HG03025 (cell line): Measurements from ENCODE around the gene ALPI.

Experiments
- ATAC-seq: cut with Tn5 transposase; IDR thresholded peaks from one replicate; pipeline ENCODE4 v1.9.1; 2021; ENCODE audit warnings: mild to moderate bottlenecking, moderate library complexity; ENCODE audit not compliant: unreplicated experiment, low FRiP score

Gene ALPI

DNA sequence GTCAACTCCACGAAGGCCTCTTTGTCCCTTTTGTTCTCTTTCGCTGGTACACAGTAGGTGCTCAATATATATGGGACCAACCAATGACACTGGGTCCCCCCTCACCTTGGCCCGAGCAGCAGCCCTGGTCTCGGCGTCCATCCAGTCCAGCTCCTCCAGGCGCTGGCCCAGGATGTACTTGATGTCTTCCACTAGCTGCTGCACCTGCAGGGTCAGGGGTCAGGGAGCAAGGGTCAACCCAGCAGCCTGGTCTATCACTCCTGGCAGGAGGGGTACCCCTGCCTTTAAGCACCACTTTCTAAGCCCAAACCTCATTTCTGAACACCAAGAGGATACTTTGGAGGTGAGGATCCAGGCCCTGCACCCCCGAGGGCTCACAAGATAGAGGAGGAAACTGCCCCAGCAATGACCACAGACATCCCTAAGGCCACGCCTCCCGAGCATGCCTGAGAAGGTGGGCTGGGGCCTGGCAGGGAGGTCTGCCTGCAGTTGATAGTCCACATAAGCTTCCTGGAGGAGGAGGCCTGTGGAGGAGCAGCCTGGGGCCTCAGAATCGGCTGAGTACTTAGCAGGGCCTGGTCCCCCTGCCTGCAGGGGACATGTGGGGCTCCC, 27.5 kb downstream of the ALPI start:
- ATAC-seq = no peak

DNA sequence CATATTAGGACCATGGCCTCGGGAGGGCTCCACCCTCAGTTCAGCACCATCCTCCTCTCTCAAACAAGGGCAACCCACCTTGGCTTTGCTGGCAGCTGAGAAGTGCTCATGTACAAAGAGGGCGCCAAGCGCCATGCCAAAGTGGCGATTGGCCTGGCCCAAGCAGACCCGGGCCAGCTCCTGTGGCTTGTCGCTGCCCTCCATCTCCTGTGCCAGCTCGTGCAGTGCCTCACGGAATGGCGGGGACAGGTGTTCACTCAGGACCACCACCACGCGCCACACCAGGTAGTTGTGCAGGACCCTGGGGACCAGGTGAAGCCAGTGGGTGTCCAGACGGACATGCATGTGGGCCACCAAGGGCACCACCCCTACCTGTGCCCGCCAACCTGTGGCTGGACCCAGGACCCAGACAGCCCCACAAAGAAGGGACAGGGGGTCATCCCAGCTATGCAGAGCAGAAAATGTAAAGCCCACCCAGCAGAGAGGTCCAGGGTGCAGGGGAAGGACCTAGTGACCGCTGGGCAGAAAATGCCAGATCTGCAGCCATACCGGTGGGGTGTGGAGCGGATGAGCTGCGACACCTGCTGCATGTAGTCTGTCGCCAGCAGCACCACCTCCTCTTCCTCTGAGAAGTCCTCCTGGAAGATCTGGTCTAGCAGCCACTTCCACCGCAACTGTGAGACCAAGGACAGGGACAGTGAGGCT, 28.1 kb downstream of the ALPI start:
- ATAC-seq = no peak

DNA sequence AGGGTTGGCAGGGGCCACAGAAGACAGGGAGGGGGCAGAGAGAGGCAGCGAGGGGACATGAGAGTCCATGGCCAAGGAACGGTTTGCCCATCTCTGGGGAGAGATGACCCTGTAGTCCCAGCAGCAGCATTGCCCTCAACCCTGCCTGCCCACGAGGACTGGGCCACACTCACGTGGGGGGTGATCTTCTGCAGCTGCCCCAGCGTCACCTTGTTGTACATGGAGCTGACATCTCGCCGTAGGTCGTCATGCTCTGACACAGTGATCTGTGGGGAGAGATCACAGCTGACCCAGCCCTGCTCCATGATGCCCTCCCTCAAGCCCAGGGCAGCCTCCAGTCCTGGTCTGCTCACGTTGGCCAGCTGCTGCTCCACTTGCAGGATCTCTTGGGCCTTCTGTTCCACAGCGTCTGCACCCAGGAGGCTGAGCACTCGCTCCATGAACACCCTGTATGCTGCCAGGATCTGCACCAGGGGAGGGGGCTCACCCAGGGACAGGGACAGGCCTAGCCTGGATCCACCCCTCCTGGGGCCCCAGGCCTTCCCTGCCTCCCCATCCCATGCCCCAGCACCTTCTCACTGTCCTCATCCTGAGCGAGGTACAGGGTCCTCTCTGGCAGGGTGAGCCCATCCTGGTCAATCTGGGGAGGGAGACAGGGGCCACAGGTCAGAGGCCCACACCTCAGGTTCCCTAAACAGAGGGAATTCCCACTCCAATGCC, 28.8 kb downstream of the ALPI start:
- no peak for ATAC-seq

DNA sequence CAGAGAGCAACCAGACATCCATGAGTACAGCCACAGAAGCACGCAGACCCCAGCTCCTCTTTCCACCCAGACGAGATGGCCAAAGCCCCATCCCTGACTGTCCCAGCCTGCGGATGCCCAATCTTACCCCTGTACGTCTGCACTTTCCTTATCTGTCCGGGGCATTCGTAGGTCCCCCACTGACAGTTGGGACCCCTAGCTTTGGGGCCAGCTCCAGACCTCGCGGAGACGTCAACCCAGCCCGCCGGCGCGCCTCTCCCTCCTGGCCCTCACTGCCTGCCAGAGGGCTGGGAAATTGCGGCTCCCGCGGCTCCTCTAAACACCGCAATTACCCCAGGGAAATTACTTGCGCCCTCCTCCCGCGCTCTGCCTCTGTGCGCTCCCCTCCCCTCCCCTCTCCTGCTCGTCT, 29.4 kb downstream of the ALPI start:
- no peak for ATAC-seq

DNA sequence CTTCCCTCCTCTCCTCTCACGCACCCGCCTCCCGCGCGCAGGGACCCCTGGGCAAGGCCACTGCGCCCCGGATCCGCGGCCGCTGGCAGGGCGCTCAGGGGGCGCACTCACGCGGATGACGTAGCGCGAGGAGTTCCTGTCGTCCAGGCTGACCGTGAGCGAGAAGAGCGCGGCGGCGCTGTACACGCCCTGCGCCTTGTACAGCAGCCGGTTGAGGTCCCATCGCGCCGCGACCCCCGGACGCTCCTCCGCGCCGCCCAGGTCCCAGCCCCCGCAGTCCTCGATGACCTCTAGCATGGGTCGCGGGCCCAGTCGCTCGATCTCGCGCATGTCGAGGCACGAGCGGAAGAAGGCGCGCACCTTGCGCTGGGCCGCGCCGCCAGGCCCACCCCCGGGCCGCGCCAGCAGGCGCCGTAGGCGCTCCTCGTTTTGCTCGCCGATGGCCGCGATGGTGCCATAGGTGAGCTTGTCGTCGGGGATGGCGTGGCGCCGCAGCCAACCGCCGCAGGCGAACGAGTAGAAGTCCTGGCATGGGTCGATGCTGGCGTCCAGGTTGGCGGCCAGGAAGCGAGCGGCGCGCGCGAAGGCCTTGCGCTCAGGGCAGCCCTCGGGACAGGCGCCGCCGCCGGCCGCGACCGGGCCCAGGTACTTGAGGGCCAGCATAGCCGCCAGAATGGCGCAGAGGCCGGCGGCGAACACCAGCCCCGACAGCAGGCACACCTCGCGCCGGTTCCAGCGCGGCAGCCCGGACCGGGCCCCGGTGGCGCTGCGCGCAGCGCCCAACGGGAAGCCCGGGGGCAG, 30.0 kb downstream of the ALPI start:
- ATAC-seq = no peak

DNA sequence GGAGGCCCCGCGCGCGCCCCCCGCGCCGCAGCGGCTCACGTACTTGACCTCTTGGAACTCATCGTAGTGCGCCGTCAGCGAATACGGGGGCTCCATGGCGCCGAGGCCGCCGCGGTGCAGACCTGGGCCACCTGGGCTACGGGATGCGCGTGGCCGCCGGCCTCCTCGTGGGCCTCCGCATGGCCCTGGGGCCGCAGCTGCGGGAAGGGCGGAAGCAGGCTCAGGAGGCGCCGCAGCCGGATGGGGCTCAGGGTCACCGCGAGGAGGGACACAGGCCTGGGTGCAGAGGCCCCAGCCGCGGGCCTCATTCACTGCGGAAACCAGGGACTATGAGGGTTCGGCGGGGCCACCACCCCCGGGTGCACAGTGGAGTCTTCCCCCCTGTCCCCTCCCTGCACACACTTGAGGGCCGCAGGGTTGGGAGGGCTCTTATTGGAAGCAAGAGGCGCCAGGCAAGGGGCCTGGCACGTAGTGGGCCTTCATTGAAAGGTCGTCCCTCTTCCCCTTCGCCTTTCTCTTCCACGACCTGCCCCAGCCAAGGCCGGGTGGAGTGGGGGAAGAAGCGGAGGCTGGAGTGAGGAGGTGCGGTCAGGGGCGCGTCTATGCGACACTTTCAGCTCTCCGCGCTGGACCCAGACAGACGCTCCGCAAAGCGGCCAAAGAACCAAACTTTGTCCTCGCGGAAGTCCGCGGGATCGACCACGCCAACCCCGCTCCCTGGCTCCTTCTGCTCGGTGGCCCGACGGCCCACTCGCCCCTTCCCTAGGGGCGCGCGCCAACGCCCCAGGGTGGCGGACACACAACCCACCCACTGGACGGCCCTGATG, 30.8 kb downstream of the ALPI start:
- no peak for ATAC-seq

DNA sequence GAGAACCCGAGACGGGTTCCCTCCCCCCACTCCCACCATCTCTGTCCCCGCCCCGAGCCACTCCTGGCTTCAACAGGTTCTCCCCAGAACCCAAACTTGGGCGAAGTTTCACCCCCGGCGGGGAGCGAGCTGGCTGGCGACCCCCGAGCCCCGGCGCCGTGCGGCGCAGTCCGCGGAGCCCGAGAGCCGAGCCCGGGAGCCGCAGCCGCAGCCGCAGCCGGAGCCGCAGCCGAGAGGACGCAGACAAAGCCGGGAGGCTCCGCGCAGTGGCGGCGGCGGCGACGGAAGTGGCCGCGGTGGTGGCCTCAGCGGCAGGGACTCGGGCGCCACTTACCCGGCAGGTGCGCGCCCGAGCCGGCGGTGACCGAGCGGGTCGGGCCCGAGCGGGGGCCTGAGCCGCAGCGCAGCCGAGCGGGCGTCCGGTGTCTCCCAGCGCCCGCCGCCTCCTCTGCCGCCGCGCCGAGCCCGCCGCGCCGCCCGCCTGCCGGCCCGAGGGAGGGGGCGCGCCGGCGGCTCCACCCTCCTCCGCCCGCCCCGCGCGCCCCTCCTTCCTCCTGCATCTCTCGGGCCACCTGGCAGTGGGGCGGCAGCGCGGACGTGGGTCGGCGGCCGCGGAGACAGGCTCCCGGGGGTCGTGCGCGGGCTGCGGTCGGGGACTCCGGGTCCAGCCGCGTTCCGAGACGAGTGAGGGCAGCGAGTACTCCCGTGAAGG, 31.6 kb downstream of the ALPI start, which contains the start of gene ECEL1:
TSS of gene ECEL1 (minus strand) at position 450 of the 712 bp plus-strand sequence. CDS start 1,181 bp downstream, outside the sequence.
- no peak for ATAC-seq

DNA sequence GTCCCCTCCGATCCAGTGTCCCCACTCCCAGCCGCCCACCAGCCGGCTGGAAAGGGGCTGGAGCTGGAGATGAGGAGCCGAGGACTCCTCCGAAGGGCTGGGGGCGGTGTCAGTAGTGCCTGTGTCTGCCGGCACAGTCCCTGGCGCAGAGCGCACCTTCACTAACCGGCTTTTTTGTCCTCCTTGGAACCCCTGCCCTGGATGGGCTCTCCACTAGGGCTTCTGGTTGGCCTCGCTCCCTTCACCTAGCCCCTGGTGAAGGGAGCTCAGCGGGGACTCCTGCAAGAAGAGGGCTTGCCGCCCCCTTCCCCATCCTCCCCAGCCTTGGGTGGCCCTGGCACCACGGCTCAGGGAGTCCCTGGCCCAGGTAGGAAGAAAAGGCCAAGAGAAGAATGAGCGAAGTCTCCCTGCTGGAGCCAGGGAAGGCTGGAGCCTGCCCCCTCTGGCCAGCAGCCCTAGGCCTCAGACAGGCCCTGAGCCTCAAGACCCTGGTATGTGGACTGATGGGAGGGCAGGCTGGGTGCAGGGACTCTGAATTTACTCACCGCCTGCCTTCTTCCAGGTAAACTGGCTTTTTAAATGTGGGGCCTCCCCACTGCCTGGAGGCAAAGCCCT, 32.3 kb downstream of the ALPI start:
- ATAC-seq = no peak

DNA sequence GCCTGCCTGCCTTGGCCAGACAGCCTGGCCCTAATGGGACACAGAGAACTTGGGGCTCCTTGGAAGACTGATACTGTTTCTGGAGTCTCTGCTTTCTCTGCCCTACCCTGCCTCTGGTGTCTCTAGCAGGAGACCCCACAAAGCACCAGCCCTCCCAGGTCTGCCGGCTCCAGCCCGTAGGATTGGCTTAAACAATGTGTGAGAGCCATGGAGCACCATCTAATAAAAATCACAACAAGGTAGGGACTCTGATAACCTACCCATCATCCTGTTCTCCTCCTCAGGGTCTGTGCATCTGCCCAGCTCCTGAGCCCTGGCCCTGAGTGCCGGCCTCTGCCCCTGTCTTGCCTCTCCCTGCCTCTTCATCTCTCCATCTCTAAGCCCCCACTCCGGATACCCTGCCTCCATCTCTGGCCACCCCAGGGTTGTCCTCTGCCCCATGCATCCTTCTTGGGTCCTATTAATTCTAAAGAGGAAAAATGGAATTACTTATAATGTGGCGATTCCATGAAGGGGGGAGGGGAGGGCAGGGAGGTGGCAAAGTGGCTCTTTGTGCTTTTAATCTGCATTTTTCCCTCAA, 32.9 kb downstream of the ALPI start:
- ATAC-seq = no peak

DNA sequence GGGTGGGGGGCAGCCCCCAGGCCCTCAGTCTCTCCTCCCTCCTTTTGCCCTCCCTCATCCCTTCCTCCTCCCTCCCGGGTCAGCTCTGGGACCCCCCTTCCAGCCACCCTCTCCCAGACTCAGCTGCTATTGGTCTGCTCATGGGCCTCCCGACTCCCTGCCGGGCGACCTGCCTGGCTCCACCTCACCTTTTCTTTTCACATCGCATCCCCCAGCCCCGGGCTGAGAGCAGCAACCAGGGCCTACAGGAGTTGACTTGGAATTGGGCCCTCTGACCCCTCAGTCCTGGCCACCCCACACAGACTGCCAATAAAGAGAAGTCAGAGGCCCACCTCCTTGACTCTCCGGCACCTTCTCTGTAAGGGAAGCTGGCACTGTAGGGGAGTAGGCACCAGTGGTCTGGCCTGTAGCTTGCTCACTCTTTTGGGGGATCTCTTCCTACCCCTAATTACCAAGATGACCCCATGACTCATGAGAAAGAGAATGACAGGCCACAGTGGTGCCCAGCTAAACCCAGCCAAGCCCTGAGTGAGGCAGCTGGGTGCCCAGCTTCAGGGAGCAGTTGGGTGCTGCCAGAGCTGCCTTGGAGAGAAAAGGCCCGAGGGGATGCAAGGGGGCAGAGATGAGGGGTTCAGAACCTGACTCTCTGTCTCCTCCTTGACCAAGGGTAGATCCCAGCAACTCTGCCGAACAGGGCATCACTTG, 33.7 kb downstream of the ALPI start:
- ATAC-seq = no peak

DNA sequence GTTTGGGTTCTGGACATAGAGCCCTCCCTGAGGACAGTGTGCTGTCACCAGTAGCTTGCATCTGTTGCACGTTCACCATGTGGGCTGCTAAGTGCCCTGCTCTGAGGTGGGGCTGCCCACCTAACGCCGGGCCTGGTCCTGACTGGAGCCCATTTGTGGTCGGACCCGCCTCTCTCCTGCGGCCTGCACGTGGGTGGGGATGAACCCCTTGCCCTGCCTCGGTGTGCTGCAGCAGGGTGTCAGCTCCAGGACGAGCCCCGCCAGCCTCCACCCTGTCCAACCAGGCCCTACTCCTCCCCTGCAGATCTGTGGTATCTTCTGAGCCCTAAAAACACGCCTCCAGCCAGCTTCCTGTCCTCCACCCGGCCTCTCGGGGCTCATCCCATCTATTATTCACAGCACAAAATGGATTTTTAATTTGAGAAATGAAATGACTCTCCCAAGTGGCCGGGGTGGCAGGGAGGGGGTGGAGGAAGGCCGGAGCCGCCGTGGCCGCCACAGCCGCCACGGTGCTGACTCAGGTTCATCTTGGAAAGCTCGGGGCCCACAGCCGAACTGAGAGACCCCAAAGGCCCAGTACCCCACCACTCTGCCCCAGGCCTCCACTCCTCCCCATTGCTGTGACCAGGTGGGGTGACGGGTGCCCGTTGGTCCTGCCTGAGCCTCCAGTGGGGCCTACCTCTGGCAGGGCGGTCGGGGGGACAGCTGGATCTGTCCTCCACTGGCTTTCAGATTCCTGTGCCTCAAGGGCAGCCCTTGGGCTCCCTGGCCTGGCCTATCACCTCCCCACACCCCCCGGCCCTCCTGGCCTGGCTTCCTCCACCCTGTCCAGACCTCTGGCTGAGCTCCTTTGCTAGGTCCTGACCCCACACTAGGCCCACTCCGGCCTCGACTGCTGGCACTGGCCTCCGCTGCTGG, 34.5 kb downstream of the ALPI start:
- no peak for ATAC-seq

DNA sequence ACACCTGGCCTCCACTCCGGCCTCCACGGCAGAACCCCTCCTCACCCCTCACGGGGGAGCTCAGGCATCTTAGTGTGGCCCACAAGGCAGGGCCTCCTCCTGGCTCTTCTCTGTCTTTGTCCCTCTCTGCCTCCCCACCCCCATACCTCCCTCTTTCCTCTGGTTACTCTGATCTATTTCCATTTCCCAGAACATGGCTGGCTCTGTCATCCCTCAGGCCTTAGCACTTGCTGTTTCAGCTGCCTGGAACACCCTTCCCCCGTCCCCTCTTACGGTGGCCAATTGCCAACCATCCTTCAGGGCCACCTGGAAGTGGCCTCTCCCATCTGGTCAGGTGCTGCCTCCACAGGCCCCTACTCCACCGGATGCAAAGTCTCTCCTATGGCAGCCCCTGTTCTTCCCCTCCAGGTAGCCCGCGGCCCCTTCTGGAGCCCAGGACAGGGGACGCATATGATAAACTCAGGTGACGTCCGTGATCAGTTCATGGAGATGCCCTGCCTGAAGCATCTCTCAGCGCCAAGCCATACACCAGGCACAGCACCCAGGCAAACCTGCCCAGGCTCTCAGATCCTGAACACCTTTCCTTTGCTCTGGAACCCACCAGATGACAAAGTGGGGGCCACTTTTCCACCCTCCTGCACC, 35.3 kb downstream of the ALPI start:
- no peak for ATAC-seq

DNA sequence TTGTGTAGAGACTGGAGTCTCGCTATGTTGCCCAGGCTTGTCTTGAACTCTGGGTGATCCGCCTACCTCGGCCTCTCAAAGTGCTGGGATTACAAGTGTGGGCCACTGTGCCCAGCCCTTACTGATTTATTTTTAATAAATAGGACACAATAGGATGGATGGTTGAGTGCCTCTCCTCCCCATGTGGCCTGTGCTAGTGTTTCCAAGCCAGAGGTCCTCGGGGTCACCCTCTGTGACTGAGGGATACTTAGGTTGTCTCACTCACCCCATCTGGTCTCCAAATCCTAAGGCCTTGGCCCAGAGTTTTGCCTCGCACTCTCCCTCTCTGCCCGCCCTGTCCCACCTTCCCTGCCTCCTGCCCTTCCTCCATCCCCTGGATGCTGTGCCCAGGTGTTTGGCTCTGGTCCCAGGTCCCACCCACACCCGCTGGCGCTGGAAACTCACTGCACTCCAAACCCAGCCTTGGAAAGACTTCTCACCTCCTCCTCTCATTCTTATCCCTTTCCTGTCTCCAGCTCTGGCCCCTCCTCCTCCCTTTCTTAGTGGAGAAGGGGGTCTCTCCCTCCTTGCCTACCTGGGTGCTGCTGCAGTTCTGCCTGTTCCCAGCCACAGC, 36.4 kb downstream of the ALPI start:
- ATAC-seq = no peak

DNA sequence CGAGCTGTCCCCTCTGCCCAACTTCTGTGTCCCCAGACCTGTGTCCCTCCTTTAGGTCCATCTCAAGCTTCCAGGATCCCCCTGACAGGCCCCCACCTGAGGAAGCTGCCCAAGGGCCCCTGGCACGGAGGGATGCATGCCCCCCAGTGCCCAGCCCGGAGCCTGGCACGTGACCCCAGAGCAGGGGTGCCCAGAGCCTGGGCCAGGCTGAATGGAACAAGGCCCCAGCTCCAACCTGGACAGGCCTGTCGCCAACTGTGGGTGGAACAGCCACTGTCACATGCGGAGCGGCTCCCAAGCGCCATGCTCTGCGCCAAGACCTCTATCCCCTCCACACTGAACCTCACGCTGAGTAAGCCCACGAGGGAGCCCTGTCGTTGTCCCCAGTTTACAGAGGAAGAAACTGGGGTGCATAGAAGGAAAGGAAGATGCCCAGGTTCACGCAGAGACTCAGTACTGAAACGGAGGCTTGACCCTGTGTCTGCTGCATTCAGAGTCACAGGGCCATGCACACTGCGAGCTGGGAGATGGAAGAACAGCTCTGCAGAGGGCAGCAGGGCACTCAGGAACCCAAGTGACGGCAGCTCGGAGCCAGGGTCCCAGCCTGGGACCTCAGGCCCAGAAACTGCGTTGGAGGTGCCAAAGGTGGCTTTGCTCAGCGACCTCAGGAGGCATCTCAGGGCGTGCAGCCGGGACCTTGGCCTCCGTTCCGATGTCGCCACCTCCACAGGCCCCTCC, 37.2 kb downstream of the ALPI start:
- no peak for ATAC-seq

DNA sequence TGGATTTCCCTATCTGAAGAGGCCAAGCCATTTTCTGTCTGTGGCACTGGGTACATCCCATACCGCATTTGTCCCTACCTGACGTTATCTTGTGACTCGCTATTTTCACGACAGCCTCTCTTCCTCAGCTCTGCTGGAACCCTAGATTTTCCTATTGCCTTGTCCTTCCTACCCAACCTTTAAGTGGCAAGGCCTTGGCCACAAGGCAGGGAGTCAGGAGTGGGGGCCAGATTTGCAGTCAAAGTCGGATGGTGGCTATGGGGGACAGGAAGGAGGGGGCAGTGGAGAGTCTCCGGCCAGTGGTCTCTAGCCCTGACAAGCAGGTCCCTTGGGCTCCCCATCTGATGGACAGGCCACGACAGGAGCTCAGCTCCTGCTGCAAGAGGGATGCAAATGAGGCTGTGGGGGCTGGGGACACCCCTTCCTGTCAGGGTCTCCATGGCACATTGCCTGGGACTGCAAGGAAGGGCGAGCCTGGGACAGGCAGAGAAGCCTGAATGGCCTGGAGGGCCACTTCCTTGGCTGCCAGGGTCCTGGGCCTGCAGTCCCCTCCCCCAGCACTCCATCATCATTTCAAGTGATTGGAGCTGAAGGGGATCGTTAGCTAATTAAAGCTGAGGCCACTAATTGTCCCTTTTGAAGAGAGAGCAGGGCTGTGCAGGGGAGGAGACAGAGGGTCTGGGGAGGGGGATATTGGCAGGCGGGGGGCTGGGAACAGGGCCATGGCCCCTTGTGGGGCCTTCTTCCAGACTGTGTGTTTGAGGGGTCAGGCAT, 37.9 kb downstream of the ALPI start:
- no peak for ATAC-seq
